Mucosa of stomach (tissue), 1 donor: ENCODE data around the gene RPL26.
A peak's percentile ranks its signal among the peaks of the same experiment; 100 is the strongest.
"Not testable (repeated sequence)": the region's sequence is repeated elsewhere in the genome, so short reads cannot be mapped to it uniquely, and the experiment has no call there.

Experiments
- H3K27me3 ChIP-seq: one replicate; pipeline ENCODE4 v1.7.0; 2013; ENCODE audit warnings: mild to moderate bottlenecking, low read length; ENCODE audit not compliant: control insufficient read depth, insufficient read depth
- H3K36me3 ChIP-seq: one replicate; pipeline ENCODE4 v1.7.0; 2013; ENCODE audit warnings: low read length; ENCODE audit not compliant: control insufficient read depth, insufficient read depth
- H3K4me1 ChIP-seq: one replicate; pipeline ENCODE4 v1.7.0; 2013; ENCODE audit warnings: mild to moderate bottlenecking, low read length; ENCODE audit not compliant: control insufficient read depth, insufficient read depth
- H3K4me3 ChIP-seq: one replicate; pipeline ENCODE4 v1.7.0; 2013; ENCODE audit warnings: low read length
- H3K9ac ChIP-seq: one replicate; pipeline ENCODE4 v1.7.0; 2013; ENCODE audit warnings: mild to moderate bottlenecking, low read length, moderate library complexity
- H3K9me3 ChIP-seq: one replicate; pipeline ENCODE4 v1.7.0; 2013; ENCODE audit warnings: mild to moderate bottlenecking, low read length, moderate library complexity; ENCODE audit not compliant: control insufficient read depth
- donor health status: Pancreatic carcinoma.

Gene RPL26

DNA sequence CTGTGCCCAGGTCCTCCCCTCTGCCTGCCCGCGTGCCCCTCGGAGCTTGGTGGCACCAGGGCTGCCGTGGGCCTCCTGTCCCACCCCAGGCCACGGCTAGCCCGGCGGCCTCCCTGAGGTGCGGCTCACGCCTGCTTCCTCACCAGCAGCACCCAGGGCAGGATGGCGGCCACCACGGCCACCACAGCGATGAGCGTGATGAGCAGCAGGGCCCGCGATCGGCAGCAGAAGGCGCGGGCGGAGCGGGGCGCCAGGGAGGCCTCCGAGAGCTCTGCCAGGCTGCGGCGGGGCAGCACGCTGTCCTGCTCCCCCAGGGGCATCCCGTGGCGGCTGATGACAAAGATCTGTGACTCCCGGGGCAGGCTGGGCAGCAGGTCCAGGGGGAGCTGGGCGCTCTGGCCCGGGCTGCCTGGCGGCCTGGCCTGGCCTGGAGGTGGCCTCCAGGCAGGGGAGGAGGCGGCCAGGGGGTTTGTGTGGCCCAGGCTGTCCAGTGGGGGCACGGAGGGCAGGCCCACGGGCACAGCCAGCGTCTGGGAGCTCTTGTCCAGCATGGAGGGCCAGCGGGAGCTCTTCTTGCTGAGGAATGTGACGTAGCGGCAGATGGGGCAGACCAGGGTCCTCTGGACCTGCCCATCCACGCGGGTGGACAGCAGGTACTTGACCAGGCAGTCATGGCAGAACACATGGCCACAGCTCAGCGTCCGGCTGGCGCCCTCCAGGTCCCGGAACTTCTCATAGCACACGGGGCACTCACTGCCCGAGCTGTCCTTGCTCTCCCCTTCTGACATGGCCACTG is 9.9 kb upstream of the RPL26 start:
- Histone ChIP-seq H3K4me3 (no peak overlapping the region), H3K27me3 (peaks cover 42% of the 10 kb centered on the region), H3K9ac (no peak overlapping the region), H3K36me3 (no peaks in the 10 kb centered on the region), H3K4me1 (no peaks in the 10 kb centered on the region), H3K9me3 (no peaks in the 10 kb centered on the region)

DNA sequence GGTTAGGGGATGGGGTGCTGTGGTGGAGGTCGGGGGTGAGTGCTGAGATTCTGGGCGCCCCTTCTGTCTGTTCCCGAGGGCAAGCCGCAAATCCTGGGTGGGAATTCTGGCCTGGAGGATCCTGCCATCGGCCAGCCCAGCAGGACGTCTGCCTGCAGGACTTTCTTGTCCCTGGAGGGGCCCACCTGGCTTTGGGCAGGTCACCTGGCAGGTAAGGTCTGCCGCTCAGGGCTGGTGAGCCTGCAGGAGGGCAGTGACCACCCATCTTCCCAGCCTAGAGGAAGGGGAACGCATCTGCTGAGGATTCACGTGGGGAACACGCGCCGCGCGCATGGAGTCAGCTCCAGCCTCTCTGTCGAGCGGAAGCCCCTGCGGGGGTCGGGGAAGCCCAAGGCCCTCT is 9.3 kb upstream of the RPL26 start:
- H3K27me3 ChIP-seq = peaks cover 36% of the 10 kb centered on the region
- H3K36me3 ChIP-seq = no peaks in the 10 kb centered on the region
- no peaks in the 10 kb centered on the region for H3K9me3 ChIP-seq
- H3K4me1 ChIP-seq = no peaks in the 10 kb centered on the region
- H3K9ac ChIP-seq = no peak overlapping the region
- H3K4me3 ChIP-seq = no peak overlapping the region

DNA sequence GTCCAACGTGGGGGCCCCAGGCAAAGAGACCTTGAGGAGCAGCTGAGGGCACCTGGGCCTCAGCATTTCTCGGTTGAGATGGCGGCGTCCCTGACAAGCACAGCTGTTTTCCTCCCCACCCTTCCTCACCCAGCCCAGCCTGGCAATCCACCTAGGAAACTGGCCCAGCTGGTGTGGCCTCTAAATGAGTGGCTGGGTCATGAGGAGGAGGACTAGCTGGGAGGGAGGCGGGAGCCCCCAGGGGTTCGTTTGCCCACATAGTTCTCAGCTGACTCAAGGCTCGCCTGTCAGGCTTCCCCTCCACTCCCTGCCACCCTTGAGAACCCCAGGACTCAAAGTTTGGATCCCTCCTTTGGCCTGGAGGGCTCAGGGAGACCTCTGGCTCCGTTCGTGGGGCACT is 8.7 kb upstream of the RPL26 start:
- H3K27me3 ChIP-seq = peaks cover 34% of the 10 kb centered on the region
- H3K4me1 ChIP-seq = no peaks in the 10 kb centered on the region
- no peaks in the 10 kb centered on the region for H3K36me3 ChIP-seq
- H3K4me3 ChIP-seq = no peak overlapping the region
- H3K9ac ChIP-seq = no peak overlapping the region
- no peaks in the 10 kb centered on the region for H3K9me3 ChIP-seq

DNA sequence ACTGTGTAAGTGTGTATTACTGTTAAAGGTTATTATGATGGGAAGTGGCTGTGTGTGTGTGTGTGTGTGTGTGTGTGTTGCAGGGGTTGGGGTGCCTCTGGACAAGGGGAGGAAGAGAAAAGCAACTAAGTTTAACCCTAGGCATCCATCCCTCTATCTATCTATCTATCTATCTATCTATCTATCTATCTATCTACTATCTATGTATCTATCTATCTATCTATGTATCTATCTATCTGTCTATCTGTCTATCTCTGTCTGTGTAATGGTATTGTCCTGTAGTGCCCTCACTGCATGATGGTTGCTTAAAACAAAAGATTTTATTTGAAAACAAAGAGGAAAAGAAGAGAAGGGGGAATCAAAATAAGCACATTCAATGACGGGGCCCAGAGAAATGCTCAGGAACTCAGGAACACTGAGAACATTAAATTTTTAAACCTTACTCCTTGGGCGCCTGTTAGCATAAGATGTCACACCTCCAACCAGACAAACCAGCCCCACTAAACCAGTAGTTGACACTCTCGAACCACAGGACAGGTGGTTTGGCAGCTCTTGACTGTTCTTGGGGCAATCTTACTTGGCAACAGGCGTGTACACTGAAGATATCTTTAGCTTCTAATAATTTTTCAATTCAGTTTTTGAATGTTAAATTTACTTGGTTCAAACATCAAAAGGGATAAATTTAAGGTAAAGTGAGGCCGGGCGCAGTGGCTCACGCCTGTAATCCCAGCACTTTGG is 5.1 kb upstream of the RPL26 start:
- Histone ChIP-seq H3K36me3 (no peaks in the 10 kb centered on the region), H3K4me1 (no peaks in the 10 kb centered on the region)

DNA sequence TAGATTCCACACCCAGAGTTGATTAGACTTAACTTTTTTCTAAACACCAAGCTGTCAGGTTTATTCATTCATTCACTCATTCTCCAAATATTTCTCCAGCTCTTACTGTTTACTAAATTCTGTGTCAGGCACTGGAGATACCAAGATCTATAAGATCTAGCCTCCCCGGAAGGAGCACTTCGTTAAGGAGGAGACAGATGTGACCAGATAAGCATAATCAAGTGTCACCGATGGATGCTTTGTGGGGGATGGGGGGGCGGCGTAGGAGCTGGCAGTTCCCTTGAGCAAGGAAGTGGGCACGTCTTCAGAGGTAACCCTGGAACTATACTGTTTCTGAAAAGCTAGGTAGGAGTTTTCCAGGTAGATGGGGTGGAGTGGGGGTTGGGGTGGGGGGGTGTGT is 3.8 kb upstream of the RPL26 start:
- Histone ChIP-seq H3K4me1 (peaks cover 4% of the 10 kb centered on the region), H3K9me3 (no peaks in the 10 kb centered on the region), H3K27me3 (peaks cover 3% of the 10 kb centered on the region), H3K9ac (no peak overlapping the region), H3K4me3 (no peak overlapping the region), H3K36me3 (no peaks in the 10 kb centered on the region)

More for the DNA sequence above, 5.1 kb upstream of the RPL26 start:
- Histone ChIP-seq H3K9me3 (no peaks in the 10 kb centered on the region), H3K9ac (no peak overlapping the region), H3K4me3 (no peak overlapping the region), H3K27me3 (peaks cover 13% of the 10 kb centered on the region)

DNA sequence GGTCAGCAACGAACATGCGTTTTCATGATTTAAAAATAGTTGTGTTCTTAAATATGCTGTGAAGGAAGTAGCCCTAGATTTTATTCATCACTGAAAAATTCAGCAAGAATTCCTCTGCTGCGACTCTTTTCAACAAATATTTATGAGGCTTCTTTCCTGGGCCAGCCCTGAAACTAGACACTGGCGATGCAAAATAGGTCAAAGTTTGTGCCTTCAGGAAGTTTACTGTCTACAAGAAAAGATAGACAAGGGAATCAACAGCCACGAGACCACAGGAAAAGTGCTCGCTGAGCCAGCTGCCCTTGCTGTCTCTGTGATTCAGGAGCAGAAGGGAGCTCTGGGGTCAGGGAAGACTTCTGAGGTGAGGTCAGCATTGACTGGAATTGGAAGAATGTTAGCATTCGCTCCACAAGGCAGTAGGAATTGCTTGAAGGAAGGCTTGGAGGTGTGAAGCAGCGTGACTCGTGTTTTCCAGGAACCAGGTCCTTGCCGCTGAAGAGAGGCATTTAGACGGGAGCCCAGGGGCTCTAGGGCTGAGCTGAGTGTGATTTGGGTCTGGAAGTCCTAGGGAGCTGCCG is 1.9 kb upstream of the RPL26 start:
- H3K27me3 ChIP-seq = no peaks in the 10 kb centered on the region
- H3K9me3 ChIP-seq = no peaks in the 10 kb centered on the region
- no peak overlapping the region for H3K9ac ChIP-seq
- no peaks in the 10 kb centered on the region for H3K36me3 ChIP-seq
- H3K4me1 ChIP-seq = peaks cover 18% of the 10 kb centered on the region
- no peak overlapping the region for H3K4me3 ChIP-seq

DNA sequence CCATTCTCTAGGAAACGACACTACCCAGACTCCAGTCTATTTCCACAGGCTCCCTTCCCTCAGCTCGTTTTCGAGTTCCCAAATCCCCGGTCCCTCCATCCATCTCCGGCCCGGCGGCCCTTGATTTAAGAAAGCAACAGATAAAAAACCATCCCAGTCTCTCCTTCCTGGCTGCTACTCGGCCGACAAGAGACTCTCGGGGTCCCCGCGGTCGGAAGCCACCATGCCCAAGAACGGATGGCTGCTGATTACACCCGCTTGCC is 182 bp downstream of the RPL26 start:
- Histone ChIP-seq H3K4me1 (peaks cover 18% of the 10 kb centered on the region), H3K27me3 (no peaks in the 10 kb centered on the region), H3K9ac (peak overlapping the region; percentile 81), H3K36me3 (peaks cover 5% of the 10 kb centered on the region), H3K9me3 (no peaks in the 10 kb centered on the region), H3K4me3 (peak overlapping the region; percentile 89)

DNA sequence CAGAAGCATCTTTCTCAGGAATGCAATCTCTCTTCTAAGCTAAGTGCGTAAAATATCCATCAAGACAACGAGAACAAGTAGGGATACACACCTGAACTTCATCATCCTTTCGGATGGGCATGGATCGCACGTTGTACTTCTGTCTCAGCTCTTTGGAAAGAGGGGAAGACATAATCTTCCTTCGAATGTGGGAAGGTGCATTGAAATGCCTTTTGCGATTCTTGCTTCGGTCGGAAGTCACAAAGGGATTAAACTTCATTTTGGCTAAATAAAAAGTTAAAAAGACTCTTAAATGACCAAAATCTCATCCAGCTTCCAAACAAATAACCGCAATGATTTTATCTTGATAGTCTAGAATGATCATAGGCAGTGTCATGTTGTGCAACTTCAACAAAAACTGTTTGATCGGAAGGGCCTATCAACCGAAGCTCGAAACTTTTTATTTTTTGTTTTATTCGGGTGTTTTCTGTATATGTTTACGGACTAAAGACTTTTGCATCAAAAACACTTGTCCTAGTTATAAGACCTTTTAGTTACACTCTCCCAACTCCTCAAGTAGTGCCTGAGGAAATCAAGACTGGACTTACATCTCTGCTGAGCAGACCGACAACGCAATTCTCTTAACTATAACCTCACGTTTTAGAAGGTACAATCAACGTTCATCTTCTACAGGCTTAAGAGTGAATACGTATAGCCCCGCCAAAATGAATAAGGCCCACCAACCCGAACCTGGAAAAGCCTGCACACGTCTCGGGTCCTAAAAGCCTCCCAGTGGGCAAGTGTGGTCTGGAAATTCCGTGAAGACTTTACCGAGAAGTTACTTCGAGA is 727 bp downstream of the RPL26 start:
- H3K27me3 ChIP-seq = no peaks in the 10 kb centered on the region
- no peaks in the 10 kb centered on the region for H3K9me3 ChIP-seq
- H3K4me1 ChIP-seq = peaks cover 18% of the 10 kb centered on the region
- H3K36me3 ChIP-seq = peaks cover 5% of the 10 kb centered on the region
- peak overlapping the region; percentile 89 for H3K4me3 ChIP-seq
- H3K9ac ChIP-seq = peak overlapping the region; percentile 81

DNA sequence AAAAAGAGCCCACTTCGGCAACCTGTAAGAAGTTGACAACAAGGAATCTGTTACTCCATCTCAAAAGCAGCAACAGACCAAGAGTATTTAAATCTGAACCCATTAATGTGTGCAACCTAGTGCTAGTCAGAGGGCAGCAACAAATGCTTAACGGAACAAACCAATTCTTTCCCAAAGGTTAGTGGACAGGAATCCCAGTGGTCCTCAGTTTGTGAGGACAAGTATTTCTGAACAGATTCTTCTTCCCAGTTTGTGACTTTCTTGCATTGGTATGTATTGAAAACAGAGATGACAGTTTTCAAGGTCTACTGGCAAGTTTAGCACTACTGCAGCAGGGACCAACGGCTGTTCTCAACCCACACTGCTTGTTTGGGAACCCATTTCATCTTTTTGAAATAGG is 2.9 kb downstream of the RPL26 start:
- no peak overlapping the region for H3K9ac ChIP-seq
- H3K9me3 ChIP-seq = no peaks in the 10 kb centered on the region
- no peak overlapping the region for H3K4me3 ChIP-seq
- peaks cover 9% of the 10 kb centered on the region for H3K36me3 ChIP-seq
- H3K27me3 ChIP-seq = no peaks in the 10 kb centered on the region
- H3K4me1 ChIP-seq = peaks cover 32% of the 10 kb centered on the region

DNA sequence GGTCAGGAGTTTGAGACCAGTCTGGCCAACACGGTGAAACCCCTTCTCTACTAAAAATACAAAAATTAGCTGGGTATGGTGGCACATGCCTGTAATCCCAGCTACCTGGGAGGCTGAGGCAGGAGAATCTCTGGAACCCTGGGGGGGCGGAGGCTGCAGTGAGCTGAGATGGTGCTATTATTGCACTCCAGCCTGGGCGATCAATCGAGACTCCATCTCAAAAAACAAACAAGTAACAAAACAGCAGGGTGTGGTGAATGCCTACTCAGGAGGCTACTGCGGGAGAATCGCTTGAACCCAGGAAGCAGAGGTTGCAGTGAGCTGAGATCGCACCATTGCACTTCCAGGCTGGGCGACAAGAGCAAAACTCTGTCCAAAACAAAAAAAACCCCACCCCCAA is 4.9 kb downstream of the RPL26 start:
- not testable (repeated sequence) for H3K9me3 ChIP-seq, H3K27me3 ChIP-seq, H3K9ac ChIP-seq, H3K36me3 ChIP-seq, H3K4me3 ChIP-seq
- H3K4me1 ChIP-seq = peaks cover 32% of the 10 kb centered on the region

DNA sequence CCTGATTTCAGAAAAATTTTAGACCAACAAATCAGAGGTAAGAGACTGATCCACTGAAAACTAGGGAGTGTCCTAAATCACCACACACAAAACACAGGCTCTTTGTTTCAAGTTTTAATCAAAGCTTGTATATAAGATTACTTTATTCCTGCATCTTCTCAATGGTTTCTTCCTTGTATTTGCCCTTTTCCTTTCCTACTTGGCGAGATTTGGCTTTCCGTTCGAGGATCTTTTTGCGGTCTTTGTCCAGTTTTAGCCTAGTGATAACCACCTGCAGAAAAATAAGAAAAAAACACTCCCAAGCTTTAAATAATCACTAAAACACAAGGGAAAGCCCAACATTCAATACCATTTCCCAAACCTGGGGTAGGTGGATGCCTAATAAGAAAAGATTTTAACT is 5.6 kb downstream of the RPL26 start:
- Histone ChIP-seq H3K27me3 (no peaks in the 10 kb centered on the region), H3K9me3 (no peaks in the 10 kb centered on the region), H3K9ac (no peak overlapping the region), H3K4me3 (no peak overlapping the region), H3K4me1 (peaks cover 32% of the 10 kb centered on the region), H3K36me3 (peaks cover 9% of the 10 kb centered on the region)
